IMR-90 (cell line): Measurements from ENCODE around the gene ATP2B2. TPM values are rescaled to one million over a fixed set of nuclear protein-coding genes. Genes with fewer than 3 reads are reported as not detected.

Source experiments
- ATAC-seq: fragments of 200-7000 bp; cut with Tn5 transposase; 2 replicates; pipeline ENCODE4 v1.9.1; 2020; ENCODE audit warnings: low read depth, mild to moderate bottlenecking, moderate library complexity
- BruUV-seq: library from RNA; stranded (reverse); fragments of 400-500 nt; replicated peaks from 2 replicates; lab custom pipeline; 2021; lab: Mats Ljungman, UMichigan
- CTCF ChIA-PET: fragments of 300-600 bp; formaldehyde crosslinking; extraction: SDS; loops from one replicate; lab custom pipeline; 2021; ENCODE audit warnings: antibody characterized with exemption; lab: Yijun Ruan, JAX
- POLR2A ChIA-PET: fragments of 300-600 bp; sonication (Branson Sonifier 250); formaldehyde crosslinking; loops from one replicate; lab custom pipeline; 2022; ENCODE audit warnings: antibody characterized with exemption; ENCODE audit not compliant: unreplicated experiment; lab: Charles Lee
- DNase-seq: peaks from one replicate; pipeline ENCODE4 v3.0.0; 2013
- H2AFZ ChIP-seq: replicated peaks from 2 replicates; pipeline ENCODE3; 2013; ENCODE audit warnings: low read length, mild to moderate bottlenecking; ENCODE audit not compliant: poor library complexity
- H2AK5ac ChIP-seq: 2 replicates; pipeline ENCODE4 v1.6.1; 2013; ENCODE audit warnings: low read depth, low read length, inconsistent platforms
- H2AK9ac ChIP-seq: replicated peaks from 2 replicates; pipeline ENCODE3; 2013; ENCODE audit warnings: mild to moderate bottlenecking, low read depth, low read length, moderate library complexity; ENCODE audit not compliant: poor library complexity
- H2BK120ac ChIP-seq: 2 replicates; pipeline ENCODE4 v1.6.1; 2013; ENCODE audit warnings: low read depth, low read length, inconsistent platforms
- H2BK15ac ChIP-seq: 3 replicates; pipeline ENCODE4 v1.6.1; 2013; ENCODE audit warnings: low read depth, low read length, inconsistent platforms
- H2BK20ac ChIP-seq: 2 replicates; pipeline ENCODE4 v1.6.1; 2013; ENCODE audit warnings: low read depth, mild to moderate bottlenecking, inconsistent platforms, low read length, moderate library complexity
- H2BK5ac ChIP-seq: 2 replicates; pipeline ENCODE4 v1.6.1; 2013; ENCODE audit warnings: mild to moderate bottlenecking, low read depth, low read length, inconsistent platforms; ENCODE audit not compliant: poor library complexity, severe bottlenecking
- H3K14ac ChIP-seq: replicated peaks from 2 replicates; pipeline ENCODE4 v1.6.1; 2013; ENCODE audit warnings: low read depth, low read length, inconsistent platforms
- H3K18ac ChIP-seq: 2 replicates; pipeline ENCODE4 v1.6.1; 2013; ENCODE audit warnings: low read depth, low read length, control low read depth
- H3K23ac ChIP-seq: 2 replicates; pipeline ENCODE4 v1.6.1; 2013; ENCODE audit warnings: low read depth, low read length, inconsistent platforms
- H3K27ac ChIP-seq: 2 replicates; pipeline ENCODE4 v1.5.1; 2013; ENCODE audit warnings: mild to moderate bottlenecking, control low read depth, low read length; ENCODE audit not compliant: insufficient read depth
- H3K27me3 ChIP-seq: 2 replicates; pipeline ENCODE4 v1.6.1; 2013; ENCODE audit warnings: low read length; ENCODE audit not compliant: control insufficient read depth, insufficient read depth
- H3K36me3 ChIP-seq: 2 replicates; pipeline ENCODE4 v1.6.1; 2013; ENCODE audit warnings: low read length, mixed read lengths; ENCODE audit not compliant: control insufficient read depth, insufficient read depth
- H3K4ac ChIP-seq: 2 replicates; pipeline ENCODE4 v1.6.1; 2013; ENCODE audit warnings: low read depth, low read length, inconsistent platforms
- H3K4me1 ChIP-seq: 2 replicates; pipeline ENCODE4 v1.6.1; 2013; ENCODE audit warnings: low read length, mixed read lengths; ENCODE audit not compliant: control insufficient read depth, insufficient read depth
- H3K4me2 ChIP-seq: 2 replicates; pipeline ENCODE4 v1.6.1; 2013; ENCODE audit warnings: low read depth, mild to moderate bottlenecking, control low read depth, low read length, moderate library complexity
- H3K4me3 ChIP-seq: 2 replicates; pipeline ENCODE4 v1.5.1; 2013; ENCODE audit warnings: low read depth, mild to moderate bottlenecking, control low read depth, low read length, moderate library complexity; ENCODE audit not compliant: insufficient read depth
- H3K56ac ChIP-seq: 2 replicates; pipeline ENCODE4 v1.6.1; 2013; ENCODE audit warnings: low read length, inconsistent platforms; ENCODE audit not compliant: insufficient read depth; ENCODE audit errors: extremely low read depth
- H3K79me1 ChIP-seq, 2 experiments: 2 replicates each; pipeline ENCODE4 v1.6.1; 2013; ENCODE audit warnings: low read length in 2 of 2, inconsistent platforms in 1 of 2, low read depth in 1 of 2
- H3K9ac ChIP-seq: 2 replicates; pipeline ENCODE4 v1.6.1; 2013; ENCODE audit warnings: low read depth, low read length, control low read depth
- H3K9me1 ChIP-seq: 2 replicates; pipeline ENCODE4 v1.6.1; 2013; ENCODE audit warnings: low read length, inconsistent platforms; ENCODE audit not compliant: insufficient read depth
- H3K9me3 ChIP-seq: 2 replicates; pipeline ENCODE4 v1.6.1; 2013; ENCODE audit warnings: low read length; ENCODE audit not compliant: control insufficient read depth, insufficient read depth
- H4K20me1 ChIP-seq: 2 replicates; pipeline ENCODE4 v1.6.1; 2013; ENCODE audit warnings: low read length, inconsistent platforms; ENCODE audit not compliant: insufficient read depth
- H4K5ac ChIP-seq: 2 replicates; pipeline ENCODE4 v1.6.1; 2013; ENCODE audit warnings: mild to moderate bottlenecking, low read depth, low read length, control low read depth
- H4K8ac ChIP-seq, 2 experiments: 2 replicates each; pipeline ENCODE4 v1.6.1; 2013; ENCODE audit warnings: low read depth in 2 of 2, low read length in 2 of 2, control low read depth in 1 of 2, inconsistent platforms in 1 of 2
- H4K91ac ChIP-seq: 2 replicates; pipeline ENCODE4 v1.6.1; 2013; ENCODE audit warnings: low read depth, low read length, inconsistent platforms; ENCODE audit not compliant: insufficient read depth
- CHD1 ChIP-seq: IDR thresholded peaks from 2 replicates; pipeline ENCODE4 v1.6.1; 2012; ENCODE audit warnings: low read depth, low read length, improper control_type of control experiment
- MAFK ChIP-seq: IDR thresholded peaks from 2 replicates; pipeline ENCODE4 v1.6.1; 2012; ENCODE audit warnings: low read depth, low read length, improper control_type of control experiment
- RFX5 ChIP-seq: IDR thresholded peaks from 2 replicates; pipeline ENCODE4 v1.8.0; 2012; ENCODE audit warnings: low read depth, mild to moderate bottlenecking, low read length, moderate library complexity
- SMC3 ChIP-seq: fragments of 150-350 bp; IDR thresholded peaks from 2 replicates; pipeline ENCODE4 v1.6.1; 2016; ENCODE audit warnings: low read depth, mild to moderate bottlenecking, antibody characterized with exemption, low read length, moderate library complexity
- WGBS, 2 experiments: methylation state at CpG; one replicate each; pipeline versions ENCODE4 v1.1.5 to v1.1.7; 2013; ENCODE audit warnings: missing lambda C conversion rate in 2 of 2; ENCODE audit not compliant: insufficient read length in 1 of 2; ENCODE audit errors: extremely low coverage in 2 of 2; 5-methylcytosine and 5-hydroxymethylcytosine counted together
- dilution Hi-C: fragments of 300-500 bp; cut with HindIII; formaldehyde crosslinking; loops from one replicate; pipeline ENCODE4 v1.14.3; 2018; ENCODE audit warnings: low sequenced_read_pairs; ENCODE audit not compliant: unreplicated experiment
- in situ Hi-C: fragments of 300-500 bp; cut with MboI; formaldehyde crosslinking; loops from 3 replicates; pipeline ENCODE4 v1.14.3; 2019; ENCODE audit warnings: low sequenced_read_pairs, inconsistent platforms, mixed read lengths
- intact Hi-C: fragments of 100-400 bp; cut with micrococcal nuclease; formaldehyde crosslinking; loops from 2 replicates; pipeline ENCODE4 v1.10.0; 2022
- polyA plus RNA-seq, 3 experiments: library from polyadenylated mRNA; depleted of rRNA; stranded (reverse); fragments of >200 nt; gene quantifications; 2 replicates each; pipeline ENCODE4 v1.2.3, GENCODE V29; 2012; ENCODE audit warnings: low replicate concordance in 1 of 3
- total RNA-seq: library from RNA; depleted of rRNA; stranded (reverse); fragments of >200 nt; gene quantifications from 2 replicates; pipeline ENCODE4 v1.2.3, GENCODE V29; 2012

The ATP2B2 gene
- total and polyA plus RNA-seq, 2 of the 4 experiments (the other 2 are of a cell fraction): under 0.01 to 0.02 TPM

GRCh38 chr3:10440684-10441083, 64.7 kb downstream of the ATP2B2 start:
- BruUV-seq: no TSS peak
- no peaks in the 10 kb centered on the region for H3K36me3 ChIP-seq
- H2BK20ac ChIP-seq: no peak overlapping the region
- intact Hi-C loops (no loop called here), in situ Hi-C loops (no loop called here), dilution Hi-C loops (no loop called here)
- no peaks in the 10 kb centered on the region for H3K79me1 ChIP-seq
- H3K4ac ChIP-seq: no peak overlapping the region
- H2BK120ac ChIP-seq: no peak overlapping the region
- H3K14ac ChIP-seq: no peak overlapping the region
- no peak overlapping the region for H4K5ac ChIP-seq
- H4K91ac ChIP-seq: no peak overlapping the region
- peaks cover 20% of the 10 kb centered on the region for H3K4me1 ChIP-seq
- no peak overlapping the region for H2AFZ ChIP-seq
- H3K18ac ChIP-seq: no peak overlapping the region
- H3K9ac ChIP-seq: no peak overlapping the region
- no peak overlapping the region for H3K4me2 ChIP-seq
- ChIA-PET CTCF (interaction anchor here (1.2 kb wide), 1 partner anchor 9 kb away, joined by 3 read pairs; no protein-coding TSS in a partner anchor), POLR2A (no interaction called here)
- H2AK5ac ChIP-seq: 0 out of 2 replicates have a peak overlapping the region, but pooled peaks have one; percentile 52
- no peak overlapping the region for H3K27ac ChIP-seq
- no peak overlapping the region for H2BK5ac ChIP-seq
- 67% methylated on average over 1 of the region's 5 CpGs; no CpG with 5 or more reads in 1 of the 2 experiments for WGBS, 2 experiments
- peaks cover 3% of the 10 kb centered on the region; the same call in 1 of the 2 replicates for H4K20me1 ChIP-seq
- H2BK15ac ChIP-seq: no peak overlapping the region
- ATAC-seq: no peak
- no peak for TF ChIP-seq CHD1
- no peak for TF ChIP-seq SMC3
- no peak for TF ChIP-seq RFX5
- TF ChIP-seq MAFK: no peak
- no peak overlapping the region for H3K4me3 ChIP-seq
- H3K27me3 ChIP-seq: peaks cover 3% of the 10 kb centered on the region; the same call in 1 of the 2 replicates
- H3K23ac ChIP-seq: no peak overlapping the region
- H3K9me3 ChIP-seq: no peaks in the 10 kb centered on the region
- H4K8ac ChIP-seq: no peak overlapping the region
- DNase-seq: no peak
- H2AK9ac ChIP-seq: no peak overlapping the region
- H3K56ac ChIP-seq: no peak overlapping the region
- H3K9me1 ChIP-seq: peaks cover 21% of the 10 kb centered on the region
